ENCODE results near the gene PCBP3. TPM values are rescaled to one million over a fixed set of nuclear protein-coding genes. Genes with fewer than 3 reads are reported as not detected.

PCBP3 gene
- total and polyA plus RNA-seq, 2 donors from 2014 or later: 2.3 to 5.4 TPM

DNA sequence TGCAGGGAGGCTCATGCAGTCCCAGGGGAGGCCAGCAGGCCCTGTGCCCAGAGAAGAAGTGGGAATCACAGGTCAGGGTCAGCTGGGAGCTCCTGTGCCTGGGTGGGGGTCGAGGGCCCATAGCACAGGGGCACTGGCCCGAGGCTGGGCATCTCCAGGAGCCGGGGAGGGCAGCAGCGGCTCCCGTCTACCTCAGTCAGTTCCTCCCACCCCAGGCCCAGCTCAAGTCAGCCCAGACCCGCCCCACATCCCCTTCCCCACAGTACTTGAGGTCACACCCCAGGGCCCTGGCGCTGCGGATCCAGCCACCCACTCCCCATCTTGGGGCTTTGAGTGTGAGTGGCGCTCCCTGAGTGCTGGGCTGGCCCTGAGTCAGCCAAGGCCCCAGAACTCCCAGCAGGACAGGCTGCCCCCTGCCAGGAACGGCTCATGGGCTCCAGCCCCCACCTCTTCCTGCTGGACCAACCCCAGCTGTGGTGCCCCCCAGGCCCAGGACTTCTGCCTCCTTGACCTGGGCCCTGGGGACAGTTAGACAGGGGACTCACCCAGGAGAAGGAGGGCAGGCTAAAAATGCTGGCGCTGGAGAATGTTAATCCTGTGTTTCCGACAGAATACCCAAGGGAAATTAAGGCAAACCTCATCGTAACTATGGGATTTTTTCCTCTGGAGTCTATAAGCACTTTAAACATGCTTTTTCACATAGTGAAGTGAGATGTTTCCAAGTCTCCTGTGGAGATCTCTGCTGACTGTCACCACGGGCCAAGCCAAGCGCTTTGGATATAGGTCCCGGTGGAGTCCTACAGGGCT is 269.3 kb downstream of the PCBP3 start:
- intact Hi-C loops (cut with DNase I): no loop called here
- no peak for FAIRE-seq
- TF ChIP-seq, protein P1, sequence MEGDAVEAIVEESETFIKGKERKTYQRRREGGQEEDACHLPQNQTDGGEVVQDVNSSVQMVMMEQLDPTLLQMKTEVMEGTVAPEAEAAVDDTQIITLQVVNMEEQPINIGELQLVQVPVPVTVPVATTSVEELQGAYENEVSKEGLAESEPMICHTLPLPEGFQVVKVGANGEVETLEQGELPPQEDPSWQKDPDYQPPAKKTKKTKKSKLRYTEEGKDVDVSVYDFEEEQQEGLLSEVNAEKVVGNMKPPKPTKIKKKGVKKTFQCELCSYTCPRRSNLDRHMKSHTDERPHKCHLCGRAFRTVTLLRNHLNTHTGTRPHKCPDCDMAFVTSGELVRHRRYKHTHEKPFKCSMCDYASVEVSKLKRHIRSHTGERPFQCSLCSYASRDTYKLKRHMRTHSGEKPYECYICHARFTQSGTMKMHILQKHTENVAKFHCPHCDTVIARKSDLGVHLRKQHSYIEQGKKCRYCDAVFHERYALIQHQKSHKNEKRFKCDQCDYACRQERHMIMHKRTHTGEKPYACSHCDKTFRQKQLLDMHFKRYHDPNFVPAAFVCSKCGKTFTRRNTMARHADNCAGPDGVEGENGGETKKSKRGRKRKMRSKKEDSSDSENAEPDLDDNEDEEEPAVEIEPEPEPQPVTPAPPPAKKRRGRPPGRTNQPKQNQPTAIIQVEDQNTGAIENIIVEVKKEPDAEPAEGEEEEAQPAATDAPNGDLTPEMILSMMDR (IDR thresholded peaks at IDR 0.05; ENCODE audit: borderline replicate concordance, extremely low read depth, insufficient read depth): no peak
- Histone ChIP-seq H3K9ac (ENCODE audit: low read length in 3 of 3) (no peak overlapping the region), H3K4me3 (ENCODE audit: low read length in 3 of 3) (no peak overlapping the region), H3K4me1 (ENCODE audit: control insufficient read depth in 2 of 3, insufficient read depth in 2 of 3, low read depth in 1 of 3, low read length in 3 of 3) (no peaks in the 10 kb centered on the region), H3K36me3 (ENCODE audit: control insufficient read depth in 2 of 3, insufficient read depth in 3 of 3, low read length in 3 of 3) (no peaks in the 10 kb centered on the region), H3K9me3 (ENCODE audit: control insufficient read depth in 2 of 3, insufficient read depth in 1 of 3, low read length in 3 of 3) (no peaks in the 10 kb centered on the region), H3K27me3 (ENCODE audit: control insufficient read depth, insufficient read depth, low read length) (no peaks in the 10 kb centered on the region), H3K27ac (ENCODE audit: low read depth in 2 of 2, low read length in 2 of 2) (no peak overlapping the region)
- peak in 1 of 5 donors; percentile 73 for DNase-seq

DNA sequence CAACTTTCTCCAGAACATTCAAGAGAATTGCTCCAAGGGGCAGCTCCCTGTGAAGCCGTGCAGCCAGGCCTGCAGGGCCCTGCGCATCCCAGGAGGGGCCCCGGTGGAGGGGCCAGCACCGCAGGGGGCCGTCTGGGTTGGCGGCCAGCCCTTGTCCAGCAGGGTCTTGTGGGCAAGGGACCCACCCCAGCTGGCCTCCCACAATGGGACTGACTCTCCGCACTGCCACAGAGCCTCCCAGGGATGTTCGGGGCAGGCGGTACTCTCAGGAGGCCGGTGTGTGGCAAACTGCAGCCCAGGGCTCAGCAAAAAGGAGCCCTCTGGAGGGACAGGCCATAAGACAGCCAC is 269.9 kb downstream of the PCBP3 start:
- no peaks in the 10 kb centered on the region for H3K4me1 ChIP-seq (ENCODE audit: control insufficient read depth in 2 of 3, insufficient read depth in 2 of 3, low read depth in 1 of 3, low read length in 3 of 3)
- no peaks in the 10 kb centered on the region for H3K36me3 ChIP-seq (ENCODE audit: control insufficient read depth in 2 of 3, insufficient read depth in 3 of 3, low read length in 3 of 3)
- H3K27me3 ChIP-seq (ENCODE audit: control insufficient read depth, insufficient read depth, low read length): no peaks in the 10 kb centered on the region
- FAIRE-seq (no peak), DNase-seq (peak in 1 of 5 donors; percentile 58)
- TF ChIP-seq, protein P1 (IDR thresholded peaks at IDR 0.05; ENCODE audit: borderline replicate concordance, extremely low read depth, insufficient read depth): no peak
- no peak overlapping the region for H3K9ac ChIP-seq (ENCODE audit: low read length in 3 of 3)
- H3K9me3 ChIP-seq (ENCODE audit: control insufficient read depth in 2 of 3, insufficient read depth in 1 of 3, low read length in 3 of 3): no peaks in the 10 kb centered on the region
- no peak overlapping the region for H3K4me3 ChIP-seq (ENCODE audit: low read length in 3 of 3)
- intact Hi-C loops (cut with DNase I): no loop called here
- no peak overlapping the region for H3K27ac ChIP-seq (ENCODE audit: low read depth in 2 of 2, low read length in 2 of 2)

DNA sequence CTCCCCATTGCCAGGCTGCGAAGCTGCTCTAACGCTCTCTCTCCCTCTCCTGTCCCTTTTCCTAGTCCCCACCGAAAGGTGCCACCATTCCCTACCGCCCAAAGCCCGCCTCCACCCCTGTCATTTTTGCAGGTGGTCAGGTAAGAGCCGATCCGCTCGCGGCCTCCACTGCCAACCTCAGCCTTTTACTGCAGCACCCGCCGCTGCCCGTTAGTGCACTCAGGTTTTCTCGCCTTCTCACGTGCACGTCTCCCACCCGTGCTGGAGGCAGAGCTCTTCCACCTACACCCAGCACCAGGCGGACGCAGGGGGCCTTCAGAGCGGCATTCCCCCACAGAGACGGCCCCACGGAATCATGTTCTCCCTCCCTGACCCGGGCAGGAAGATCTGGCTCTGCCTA is 270.4 kb downstream of the PCBP3 start:
- FAIRE-seq: no peak
- no peak for DNase-seq
- intact Hi-C loops (cut with DNase I): no loop called here

More for the DNA sequence above, 270.4 kb downstream of the PCBP3 start:
- H3K36me3 ChIP-seq (ENCODE audit: control insufficient read depth in 2 of 3, insufficient read depth in 3 of 3, low read length in 3 of 3): no peaks in the 10 kb centered on the region
- no peak overlapping the region for H3K9ac ChIP-seq (ENCODE audit: low read length in 3 of 3)
- no peaks in the 10 kb centered on the region for H3K9me3 ChIP-seq (ENCODE audit: control insufficient read depth in 2 of 3, insufficient read depth in 1 of 3, low read length in 3 of 3)
- H3K27ac ChIP-seq (ENCODE audit: low read depth in 2 of 2, low read length in 2 of 2): no peak overlapping the region
- no peaks in the 10 kb centered on the region for H3K4me1 ChIP-seq (ENCODE audit: control insufficient read depth in 2 of 3, insufficient read depth in 2 of 3, low read depth in 1 of 3, low read length in 3 of 3)
- no peaks in the 10 kb centered on the region for H3K27me3 ChIP-seq (ENCODE audit: control insufficient read depth, insufficient read depth, low read length)
- H3K4me3 ChIP-seq (ENCODE audit: low read length in 3 of 3): no peak overlapping the region
- TF ChIP-seq, protein P1 (IDR thresholded peaks at IDR 0.05; ENCODE audit: borderline replicate concordance, extremely low read depth, insufficient read depth): no peak

Data from kidney (tissue), 14 donors.